Astrocyte (in vitro differentiated cells and primary cell): ENCODE data around the gene NHLH1.

Source experiments
- CTCF ChIP-seq: IDR thresholded peaks from 2 replicates; pipeline ENCODE4 v1.5.1; 2011; ENCODE audit warnings: low read depth, mild to moderate bottlenecking, inconsistent platforms, low read length, moderate library complexity; ENCODE audit not compliant: insufficient read depth
- EZH2 ChIP-seq: IDR thresholded peaks from 2 replicates; pipeline ENCODE4 v1.6.1; 2012; ENCODE audit warnings: mild to moderate bottlenecking, low read length, inconsistent platforms; ENCODE audit not compliant: insufficient read depth

GRCh38 chr1:160326418-160326817, 40.5 kb upstream of the NHLH1 start:
- TF ChIP-seq CTCF, result no peak
- no peak for TF ChIP-seq EZH2
